GM15510 (cell line): ENCODE results near the gene NEK9.

Experiments used
- POLR2A ChIP-seq: IDR thresholded peaks from 3 replicates; pipeline ENCODE4 v1.6.1; 2011; ENCODE audit warnings: borderline replicate concordance; ENCODE audit not compliant: insufficient read length; ENCODE audit errors: extremely low read depth

NEK9 gene

GRCh38 chr14:75126121-75126544 is 715 bp downstream of the NEK9 start:
- TF ChIP-seq POLR2A, result no peak

- TF ChIP-seq POLR2A, result no peak
Observed at GRCh38 chr14:75125617-75126016, 1.2 kb downstream of the NEK9 start.

- TF ChIP-seq POLR2A, result no peak
Observed at GRCh38 chr14:75123991-75124390, 2.9 kb downstream of the NEK9 start.

GRCh38 chr14:75121552-75121951 is 5.3 kb downstream of the NEK9 start:
- no peak for TF ChIP-seq POLR2A

- TF ChIP-seq POLR2A, result no peak
Observed at GRCh38 chr14:75120541-75121291, 6.1 kb downstream of the NEK9 start.

GRCh38 chr14:75119056-75119455 is 7.8 kb downstream of the NEK9 start:
- no peak for TF ChIP-seq POLR2A

- no peak for TF ChIP-seq POLR2A
Observed at GRCh38 chr14:75113932-75114539, 12.8 kb downstream of the NEK9 start.

GRCh38 chr14:75109877-75110276 is 17.0 kb downstream of the NEK9 start:
- TF ChIP-seq POLR2A, result no peak

GRCh38 chr14:75107186-75107585 is 19.7 kb downstream of the NEK9 start:
- no peak for TF ChIP-seq POLR2A

GRCh38 chr14:75101491-75101890 is 25.4 kb downstream of the NEK9 start:
- TF ChIP-seq POLR2A, result no peak

GRCh38 chr14:75098682-75099081 is 28.2 kb downstream of the NEK9 start:
- no peak for TF ChIP-seq POLR2A

GRCh38 chr14:75098212-75098611 is 28.6 kb downstream of the NEK9 start:
- TF ChIP-seq POLR2A, result no peak

GRCh38 chr14:75096959-75097358 is 29.9 kb downstream of the NEK9 start:
- no peak for TF ChIP-seq POLR2A

GRCh38 chr14:75095690-75096089 is 31.2 kb downstream of the NEK9 start:
- no peak for TF ChIP-seq POLR2A

GRCh38 chr14:75094896-75095295 is 32.0 kb downstream of the NEK9 start:
- TF ChIP-seq POLR2A, result no peak

GRCh38 chr14:75092698-75093097 is 34.1 kb downstream of the NEK9 start:
- TF ChIP-seq POLR2A, result no peak
